PC-3 (cell line): ENCODE measurements around the gene SUGCT. TPM values are rescaled to one million over a fixed set of nuclear protein-coding genes. Genes with fewer than 3 reads are reported as not detected.

Source experiments
- ATAC-seq: fragments of 200-7000 bp; cut with Tn5 transposase; 2 replicates; pipeline ENCODE4 v1.9.1; 2020; ENCODE audit warnings: mild to moderate bottlenecking, moderate library complexity
- BruUV-seq: library from RNA; stranded (reverse); fragments of 400-500 nt; replicated peaks from 2 replicates; lab custom pipeline; 2021; lab: Mats Ljungman, UMichigan
- CTCF ChIA-PET: fragments of 300-600 bp; sonication (Branson Sonifier 250); formaldehyde crosslinking; loops from one replicate; lab custom pipeline; 2022; ENCODE audit warnings: antibody characterized with exemption; lab: Charles Lee
- POLR2A ChIA-PET: fragments of 300-600 bp; sonication (Branson Sonifier 250); formaldehyde crosslinking; loops from one replicate; lab custom pipeline; 2022; ENCODE audit warnings: antibody characterized with exemption; ENCODE audit not compliant: unreplicated experiment; lab: Charles Lee
- DNase-seq: peaks from one replicate; pipeline ENCODE4 v3.0.0-alpha.2; 2015
- H2AFZ ChIP-seq: fragments of 300-600 bp; sonication (generic); 2 replicates; pipeline ENCODE4 v1.6.0; 2016; ENCODE audit warnings: antibody characterized with exemption, low read length
- H3F3A ChIP-seq: fragments of 300-600 bp; sonication (generic); one replicate; pipeline ENCODE4 v1.6.0; 2017; ENCODE audit warnings: antibody characterized with exemption, low read length, control low read depth, mild to moderate bottlenecking; ENCODE audit not compliant: unreplicated experiment
- H3K27ac ChIP-seq: fragments of 300-600 bp; sonication (generic); 2 replicates; pipeline ENCODE4 v1.5.1; 2016; ENCODE audit warnings: mild to moderate bottlenecking, low read length
- H3K27me3 ChIP-seq: fragments of 300-600 bp; sonication (generic); 2 replicates; pipeline ENCODE4 v1.6.1; 2016; ENCODE audit warnings: low read length, mixed read lengths
- H3K36me3 ChIP-seq: fragments of 300-600 bp; sonication (generic); 2 replicates; pipeline ENCODE4 v1.6.1; 2016; ENCODE audit warnings: low read depth, mixed run types, low read length, mixed read lengths
- H3K4me1 ChIP-seq: fragments of 300-600 bp; sonication (generic); 2 replicates; pipeline ENCODE4 v1.5.1; 2016; ENCODE audit warnings: low read length; ENCODE audit not compliant: insufficient read depth
- H3K4me2 ChIP-seq: fragments of 300-600 bp; sonication (generic); 2 replicates; pipeline ENCODE4 v1.6.0; 2016; ENCODE audit warnings: low read length
- H3K4me3 ChIP-seq: fragments of 300-600 bp; sonication (generic); 2 replicates; pipeline ENCODE4 v1.5.1; 2016; ENCODE audit warnings: mild to moderate bottlenecking, low read length, mixed read lengths
- H3K79me2 ChIP-seq: fragments of 300-600 bp; sonication (generic); 2 replicates; pipeline ENCODE4 v1.6.1; 2017; ENCODE audit warnings: low read length, mixed read lengths
- H3K9ac ChIP-seq: fragments of 300-600 bp; sonication (generic); 2 replicates; pipeline ENCODE4 v1.6.0; 2016; ENCODE audit warnings: mild to moderate bottlenecking, low read length
- H3K9me2 ChIP-seq: fragments of 300-600 bp; sonication (generic); replicated peaks from 2 replicates; pipeline ENCODE4 v1.6.1; 2016; ENCODE audit warnings: mixed run types, low read length, mixed read lengths
- H3K9me3 ChIP-seq: fragments of 300-600 bp; sonication (generic); 2 replicates; pipeline ENCODE4 v1.6.1; 2016; ENCODE audit warnings: low read length, mixed read lengths
- H4K20me1 ChIP-seq: fragments of 300-600 bp; sonication (generic); 2 replicates; pipeline ENCODE4 v1.6.1; 2016; ENCODE audit warnings: low read length, mixed read lengths
- CTCF ChIP-seq: fragments of 300-600 bp; sonication (generic); conservative IDR thresholded peaks from 2 replicates; pipeline ENCODE4 v1.5.1; 2017; ENCODE audit warnings: antibody characterized with exemption, low read depth, mild to moderate bottlenecking, low read length
- EZH2 ChIP-seq: fragments of 300-600 bp; sonication (generic); IDR thresholded peaks from one replicate; pipeline ENCODE4 v1.6.1; 2017; ENCODE audit warnings: antibody characterized with exemption, mild to moderate bottlenecking, low read length; ENCODE audit not compliant: unreplicated experiment
- EZH2phosphoT487 ChIP-seq: fragments of 300-600 bp; sonication (generic); IDR thresholded peaks from 2 replicates; pipeline ENCODE4 v1.6.1; 2018; ENCODE audit warnings: mild to moderate bottlenecking, antibody characterized with exemption, low read length, borderline replicate concordance
- intact Hi-C: fragments of 100-400 bp; cut with micrococcal nuclease; formaldehyde crosslinking; loops from 2 replicates; pipeline ENCODE4 v1.9.0; 2023
- total RNA-seq: library from RNA; depleted of rRNA; stranded (reverse); fragments of >200 nt; gene quantifications from 2 replicates; pipeline ENCODE4 v1.2.3, GENCODE V29; 2014

The SUGCT gene
- total RNA-seq, 1 experiment from 2014 or later: 2.9 TPM

- H3K4me1 ChIP-seq: no peaks in the 10 kb centered on the region
- no peak for ATAC-seq
- no peaks in the 10 kb centered on the region for H3K9me3 ChIP-seq
- H3K4me2 ChIP-seq: no peak overlapping the region
- no peaks in the 10 kb centered on the region for H3F3A ChIP-seq
- no peaks in the 10 kb centered on the region for H3K9me2 ChIP-seq
- H3K27me3 ChIP-seq: no peaks in the 10 kb centered on the region
- no TSS peak for BruUV-seq
- no peak overlapping the region for H3K27ac ChIP-seq
- H3K36me3 ChIP-seq: no peaks in the 10 kb centered on the region
- ChIA-PET CTCF (no interaction called here), POLR2A (no interaction called here)
- H3K9ac ChIP-seq: no peak overlapping the region
- no peak for TF ChIP-seq EZH2phosphoT487
- TF ChIP-seq EZH2: no peak
- no peak for TF ChIP-seq CTCF
- no peak overlapping the region for H2AFZ ChIP-seq
- intact Hi-C loops: no loop called here
- H3K4me3 ChIP-seq: no peak overlapping the region
- DNase-seq: no peak
- H3K79me2 ChIP-seq: no peaks in the 10 kb centered on the region
- H4K20me1 ChIP-seq: no peaks in the 10 kb centered on the region
Measured at GRCh38 chr7:40782836-40783235, 648.0 kb downstream of the SUGCT start.

GRCh38 chr7:40784176-40784575, 649.4 kb downstream of the SUGCT start:
- no TSS peak for BruUV-seq
- CTCF ChIA-PET: interaction anchor here (0.6 kb wide), 1 partner anchor 271 kb away, joined by 3 read pairs; no protein-coding TSS in a partner anchor
- TF ChIP-seq EZH2phosphoT487: no peak
- no peak for TF ChIP-seq CTCF
- no peak for TF ChIP-seq EZH2

GRCh38 chr7:40786909-40787308, 652.1 kb downstream of the SUGCT start:
- CTCF ChIA-PET: no interaction called here
- no peak for TF ChIP-seq EZH2phosphoT487
- TF ChIP-seq CTCF: no peak
- TF ChIP-seq EZH2: no peak
- H3K9me3 ChIP-seq: no peaks in the 10 kb centered on the region
- no peaks in the 10 kb centered on the region for H3K79me2 ChIP-seq
- H4K20me1 ChIP-seq: no peaks in the 10 kb centered on the region
- no peaks in the 10 kb centered on the region for H3K36me3 ChIP-seq
- no peaks in the 10 kb centered on the region for H3K4me1 ChIP-seq
- no peak overlapping the region for H3K9ac ChIP-seq
- no TSS peak for BruUV-seq
- no peak overlapping the region for H3K4me2 ChIP-seq
- intact Hi-C loops: no loop called here
- POLR2A ChIA-PET: no interaction called here
- no peak overlapping the region for H2AFZ ChIP-seq
- no peaks in the 10 kb centered on the region for H3F3A ChIP-seq
- no peak overlapping the region for H3K27ac ChIP-seq
- ATAC-seq (no peak), DNase-seq (no peak)
- no peak overlapping the region for H3K4me3 ChIP-seq
- H3K9me2 ChIP-seq: no peaks in the 10 kb centered on the region
- no peaks in the 10 kb centered on the region for H3K27me3 ChIP-seq

More at GRCh38 chr7:40784176-40784575, 649.4 kb downstream of the SUGCT start:
- H3K9me2 ChIP-seq: no peaks in the 10 kb centered on the region
- no peak overlapping the region for H3K4me2 ChIP-seq
- no peak overlapping the region for H2AFZ ChIP-seq
- H3K79me2 ChIP-seq: no peaks in the 10 kb centered on the region
- H3K4me3 ChIP-seq: no peak overlapping the region
- intact Hi-C loops: no loop called here
- H3K27ac ChIP-seq: no peak overlapping the region
- H3K4me1 ChIP-seq: no peaks in the 10 kb centered on the region
- DNase-seq (no peak), ATAC-seq (no peak)
- H3F3A ChIP-seq: no peaks in the 10 kb centered on the region
- POLR2A ChIA-PET: interaction anchor here (0.6 kb wide), 1 partner anchor 1100 kb away, joined by 5 read pairs; no protein-coding TSS in a partner anchor
- H4K20me1 ChIP-seq: no peaks in the 10 kb centered on the region
- no peaks in the 10 kb centered on the region for H3K27me3 ChIP-seq
- no peaks in the 10 kb centered on the region for H3K9me3 ChIP-seq
- no peaks in the 10 kb centered on the region for H3K36me3 ChIP-seq
- H3K9ac ChIP-seq: no peak overlapping the region
